H9 (cell line): ENCODE measurements around the gene MAP3K7. TPM values are rescaled to one million over a fixed set of nuclear protein-coding genes. Genes with fewer than 3 reads are reported as not detected.

Source experiments
- DNase-seq: peaks from one replicate; pipeline ENCODE4 v3.0.0-alpha.2; 2017
- H2AFZ ChIP-seq: one replicate; pipeline ENCODE4 v1.6.1; 2013; ENCODE audit warnings: mild to moderate bottlenecking, low read length, control low read depth, moderate library complexity
- H2AK5ac ChIP-seq: 2 replicates; pipeline ENCODE4 v1.6.1; 2013; ENCODE audit warnings: low read length, control low read depth, mixed read lengths; ENCODE audit not compliant: insufficient read length
- H2BK120ac ChIP-seq: one replicate; pipeline ENCODE4 v1.6.1; 2013; ENCODE audit warnings: low read depth, mild to moderate bottlenecking, low read length, control low read depth, inconsistent platforms; ENCODE audit not compliant: poor library complexity, severe bottlenecking
- H2BK12ac ChIP-seq: 2 replicates; pipeline ENCODE4 v1.6.1; 2013; ENCODE audit warnings: low read length, control low read depth, mixed read lengths, low read depth; ENCODE audit not compliant: insufficient read length
- H2BK15ac ChIP-seq: 2 replicates; pipeline ENCODE4 v1.6.1; 2013; ENCODE audit warnings: low read depth, low read length, control low read depth
- H2BK20ac ChIP-seq: one replicate; pipeline ENCODE4 v1.6.1; 2013; ENCODE audit warnings: low read depth, mild to moderate bottlenecking, low read length, control low read depth, inconsistent platforms; ENCODE audit not compliant: poor library complexity, severe bottlenecking
- H2BK5ac ChIP-seq: 2 replicates; pipeline ENCODE4 v1.6.1; 2013; ENCODE audit warnings: low read length, control low read depth, mixed read lengths; ENCODE audit not compliant: insufficient read length
- H3K14ac ChIP-seq: 2 replicates; pipeline ENCODE4 v1.6.1; 2013; ENCODE audit warnings: low read length, control low read depth; ENCODE audit not compliant: insufficient read depth
- H3K18ac ChIP-seq: 2 replicates; pipeline ENCODE4 v1.6.1; 2013; ENCODE audit warnings: low read depth, mild to moderate bottlenecking, mixed read lengths, low read length, control low read depth; ENCODE audit not compliant: insufficient read length
- H3K23ac ChIP-seq: 2 replicates; pipeline ENCODE4 v1.6.1; 2013; ENCODE audit warnings: low read length, control low read depth, mixed read lengths, low read depth; ENCODE audit not compliant: insufficient read length
- H3K23me2 ChIP-seq: 2 replicates; pipeline ENCODE4 v1.6.1; 2013; ENCODE audit warnings: low read depth, mild to moderate bottlenecking, mixed read lengths, low read length, control low read depth; ENCODE audit not compliant: insufficient read length, poor library complexity, severe bottlenecking
- H3K27ac ChIP-seq: 2 replicates; pipeline ENCODE4 v1.5.1; 2013; ENCODE audit warnings: low read length, control low read depth, mixed read lengths, low read depth; ENCODE audit not compliant: insufficient read length
- H3K27me3 ChIP-seq: 2 replicates; pipeline ENCODE4 v1.6.1; 2013; ENCODE audit warnings: low read length, control low read depth, inconsistent platforms; ENCODE audit not compliant: insufficient read depth
- H3K4ac ChIP-seq: 2 replicates; pipeline ENCODE4 v1.6.1; 2013; ENCODE audit warnings: low read depth, mild to moderate bottlenecking, control low read depth, inconsistent platforms, low read length, moderate library complexity
- H3K4me1 ChIP-seq: 2 replicates; pipeline ENCODE4 v1.6.1; 2013; ENCODE audit warnings: low read length, control low read depth, inconsistent platforms; ENCODE audit not compliant: insufficient read depth
- H3K4me2 ChIP-seq: 2 replicates; pipeline ENCODE4 v1.6.1; 2013; ENCODE audit warnings: low read length, control low read depth, mixed read lengths; ENCODE audit not compliant: insufficient read length, insufficient read depth
- H3K56ac ChIP-seq: 2 replicates; pipeline ENCODE4 v1.6.1; 2013; ENCODE audit warnings: low read depth, mild to moderate bottlenecking, mixed read lengths, low read length, control low read depth; ENCODE audit not compliant: insufficient read length
- H3K79me1 ChIP-seq: 2 replicates; pipeline ENCODE4 v1.6.1; 2013; ENCODE audit warnings: low read depth, mild to moderate bottlenecking, moderate library complexity, low read length, control low read depth, inconsistent platforms; ENCODE audit not compliant: insufficient read depth, poor library complexity, severe bottlenecking
- H3K79me2 ChIP-seq: 2 replicates; pipeline ENCODE4 v1.6.1; 2013; ENCODE audit warnings: low read length, control low read depth, inconsistent platforms; ENCODE audit not compliant: insufficient read depth
- H3K9ac ChIP-seq: 2 replicates; pipeline ENCODE4 v1.6.1; 2013; ENCODE audit warnings: low read length, control low read depth, mixed read lengths; ENCODE audit not compliant: insufficient read length; ENCODE audit errors: extremely low read depth
- H3K9me3 ChIP-seq: one replicate; pipeline ENCODE4 v1.6.1; 2013; ENCODE audit warnings: low read depth, low read length, inconsistent platforms; ENCODE audit not compliant: control insufficient read depth
- H3T11ph ChIP-seq: one replicate; pipeline ENCODE4 v1.6.1; 2013; ENCODE audit warnings: mild to moderate bottlenecking, low read length, control low read depth, inconsistent platforms
- H4K20me1 ChIP-seq: one replicate; pipeline ENCODE4 v1.6.1; 2013; ENCODE audit not compliant: control insufficient read depth, insufficient read length, insufficient read depth
- H4K5ac ChIP-seq: 2 replicates; pipeline ENCODE4 v1.6.1; 2013; ENCODE audit warnings: low read depth, mild to moderate bottlenecking, mixed read lengths, low read length, control low read depth; ENCODE audit not compliant: insufficient read length
- H4K8ac ChIP-seq: replicated peaks from 2 replicates; pipeline ENCODE4 v1.6.1; 2013; ENCODE audit warnings: low read length, control low read depth, mixed read lengths, low read depth; ENCODE audit not compliant: insufficient read length
- H4K91ac ChIP-seq: 2 replicates; pipeline ENCODE4 v1.6.1; 2013; ENCODE audit warnings: low read depth, mild to moderate bottlenecking, moderate library complexity, mixed read lengths, low read length, control low read depth; ENCODE audit not compliant: insufficient read length
- H3K27ac Mint-ChIP-seq, 3 experiments: 2 replicates in 2 of 3; 3 replicates in 1 of 3; pipeline ENCODE4 v1.8.0; 2020 to 2021; ENCODE audit warnings: mixed read lengths in 3 of 3, mild to moderate bottlenecking in 1 of 3, moderate library complexity in 1 of 3
- H3K27me3 Mint-ChIP-seq: 2 replicates; pipeline ENCODE4 v1.8.0; 2021; ENCODE audit warnings: low read depth, mild to moderate bottlenecking, moderate library complexity, mixed read lengths
- H3K36me3 Mint-ChIP-seq, 3 experiments: 2 replicates in 2 of 3; 3 replicates in 1 of 3; pipeline ENCODE4 v1.8.0; 2020 to 2021; ENCODE audit warnings: low read depth in 3 of 3, mixed read lengths in 3 of 3; ENCODE audit not compliant: insufficient read depth in 1 of 3
- H3K4me1 Mint-ChIP-seq, 2 experiments: 2 replicates each; pipeline ENCODE4 v1.8.0; 2020; ENCODE audit warnings: mixed read lengths in 2 of 2
- H3K4me3 Mint-ChIP-seq, 2 experiments: 2 replicates in 1 of 2; 3 replicates in 1 of 2; pipeline ENCODE4 v1.8.0; 2020 to 2021; ENCODE audit warnings: mild to moderate bottlenecking in 2 of 2, mixed read lengths in 2 of 2, moderate library complexity in 1 of 2
- H3K9me3 Mint-ChIP-seq, 2 experiments: 2 replicates in 1 of 2; 3 replicates in 1 of 2; pipeline ENCODE4 v1.8.0; 2020; ENCODE audit warnings: mild to moderate bottlenecking in 2 of 2, mixed read lengths in 2 of 2, moderate library complexity in 1 of 2
- CTCF ChIP-seq: fragments of 200-600 bp; sonication (generic); conservative IDR thresholded peaks from 3 replicates; pipeline ENCODE4 v1.8.0; 2021; ENCODE audit warnings: antibody characterized with exemption, mild to moderate bottlenecking
- WGBS: extraction: QIAGEN DNeasy Blood & Tissue Kit; methylation state at CpG from one replicate; pipeline ENCODE4 v1.1.7; 2013; ENCODE audit warnings: missing lambda C conversion rate, low lambda C conversion rate, mixed read lengths; ENCODE audit not compliant: insufficient read length; ENCODE audit errors: extremely low coverage; 5-methylcytosine and 5-hydroxymethylcytosine counted together
- total RNA-seq: library from RNA; stranded (reverse); gene quantifications from 2 replicates; pipeline ENCODE4 v1.2.1, GENCODE V29; 2021

The MAP3K7 gene
- total RNA-seq, 1 experiment from 2014 or later = 31.3 TPM

- Histone ChIP-seq H2AFZ (no peak overlapping the region), H3K79me2 (no peaks in the 10 kb centered on the region), H3K23ac (no peak overlapping the region), H2AK5ac (no peak overlapping the region), H4K20me1 (no peaks in the 10 kb centered on the region), H3K79me1 (no peaks in the 10 kb centered on the region), H3T11ph (no peak overlapping the region), H3K4ac (no peak overlapping the region), H4K5ac (no peak overlapping the region), H2BK15ac (no peak overlapping the region), H2BK20ac (no peak overlapping the region), H3K9ac (no peak overlapping the region), H4K91ac (no peak overlapping the region), H2BK12ac (no peak overlapping the region), H3K18ac (no peak overlapping the region), H3K56ac (no peak overlapping the region), H2BK5ac (no peak overlapping the region), H3K14ac (no peak overlapping the region), H3K9me3 (no peaks in the 10 kb centered on the region), H2BK120ac (no peak overlapping the region), H3K23me2 (no peaks in the 10 kb centered on the region), H3K27me3 (no peaks in the 10 kb centered on the region), H4K8ac (no peak overlapping the region), H3K4me2 (no peak overlapping the region), H3K27ac (no peak overlapping the region), H3K4me1 (no peaks in the 10 kb centered on the region)
- Mint-ChIP-seq H3K9me3 (no peaks in the 10 kb centered on the region), H3K36me3 (peaks cover 1 to 25% (median 22%) of the 10 kb centered on the region in 3 experiments; a peak in 5 of 7 replicates), H3K4me1 (no peaks in the 10 kb centered on the region), H3K27ac (no peak overlapping the region; a peak in 1 of 7 replicates), H3K27me3 (no peaks in the 10 kb centered on the region), H3K4me3 (no peak overlapping the region)
- DNase-seq = no peak
- no CpG with 5 or more reads among the region's 3 CpGs for WGBS
- no peak for TF ChIP-seq CTCF
Observed at GRCh38 chr6:90514496-90514895, 72.4 kb downstream of the MAP3K7 start.
